ENCODE data around the gene NUFIP2.
"Not testable (repeated sequence)": the region's sequence is repeated elsewhere in the genome, so short reads cannot be mapped to it uniquely, and the experiment has no call there.

The NUFIP2 gene

DNA sequence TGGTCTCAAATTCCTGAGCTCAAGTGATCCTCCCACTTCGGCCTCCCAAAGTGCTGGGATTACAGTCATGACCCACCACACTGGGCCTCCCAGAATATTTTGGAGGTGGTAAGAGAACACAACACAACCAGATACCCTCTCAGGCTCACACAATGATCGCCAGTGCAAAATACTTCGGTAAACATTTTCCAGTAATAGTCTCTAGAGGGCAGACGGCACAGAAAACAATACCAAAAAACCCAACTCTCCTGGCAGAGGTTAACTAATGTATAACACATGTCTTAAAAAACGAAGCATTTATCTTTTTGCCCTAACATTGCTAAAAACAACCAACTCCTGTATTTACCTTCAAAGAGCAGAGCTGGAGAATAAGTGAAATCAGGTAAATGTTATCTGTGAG, 10.5 kb downstream of the NUFIP2 start:
- no peak for DNase-seq

DNA sequence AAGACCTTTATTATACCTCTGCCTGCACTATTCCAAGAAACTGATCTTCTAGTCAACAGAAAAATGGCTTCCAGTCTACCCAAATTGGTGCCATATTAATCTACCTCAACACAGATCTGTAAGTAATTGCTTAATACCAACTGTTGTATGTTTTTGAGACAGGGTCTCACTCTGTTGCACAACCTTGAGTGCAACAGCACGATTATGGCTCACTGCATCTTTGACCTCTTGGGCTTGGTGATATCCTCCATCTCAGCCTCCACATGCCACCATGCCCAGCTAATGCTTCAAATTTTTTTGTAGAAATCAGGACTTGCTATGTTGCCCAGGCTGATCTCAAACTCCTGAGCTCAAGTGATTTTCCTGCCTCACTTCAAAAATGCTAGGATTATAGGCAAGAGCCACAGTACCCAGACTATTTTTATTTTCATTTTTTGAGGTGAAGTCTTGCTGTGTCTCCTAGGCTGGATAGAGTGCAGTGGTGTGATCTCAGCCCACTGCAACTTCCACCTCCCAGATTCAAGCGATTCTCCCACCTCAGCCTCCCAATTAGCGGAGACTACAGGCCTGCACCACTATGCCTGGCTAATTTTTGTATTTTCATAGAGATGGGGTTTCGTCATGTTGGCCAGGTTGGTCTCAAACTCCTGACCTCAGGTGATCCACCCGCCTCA, 14.4 kb downstream of the NUFIP2 start:
- no peak for DNase-seq

DNA sequence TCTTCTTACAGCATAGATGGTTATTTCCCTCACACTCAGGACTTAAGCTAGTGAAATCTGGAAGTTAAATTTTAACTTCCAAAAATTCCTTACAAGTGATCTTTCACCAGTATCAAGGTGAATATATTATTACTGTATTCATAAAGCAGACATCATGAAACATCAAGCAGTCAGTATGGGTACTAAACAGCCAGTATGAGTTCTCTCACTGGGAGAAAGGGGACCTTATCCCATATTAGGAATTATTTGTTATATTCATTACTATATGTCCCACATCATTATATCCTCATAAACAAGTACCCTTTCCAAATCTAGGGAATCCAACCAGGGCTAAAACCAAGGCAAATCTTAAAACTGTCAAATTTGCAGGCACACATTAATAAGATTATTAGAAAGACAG, 15.3 kb downstream of the NUFIP2 start:
- no peak for DNase-seq

DNA sequence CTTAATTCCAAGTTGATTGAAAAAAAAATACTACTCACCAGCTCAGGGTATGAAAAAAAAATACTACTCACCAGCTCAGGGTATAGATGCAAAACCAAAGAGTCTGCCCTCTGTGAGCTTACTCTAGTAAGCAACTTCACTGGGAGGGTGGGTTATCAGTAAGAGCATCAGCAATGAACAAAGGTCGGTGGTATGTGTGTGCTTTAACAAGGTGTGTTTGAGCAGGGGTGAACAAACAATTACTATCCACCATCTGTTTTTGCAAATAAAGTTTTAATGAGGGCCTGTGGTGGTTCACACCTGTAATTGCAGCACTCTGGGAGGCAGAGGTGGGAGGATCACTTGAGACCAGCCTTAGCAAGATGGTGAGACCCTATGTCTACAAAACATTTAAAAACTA, 20.0 kb downstream of the NUFIP2 start:
- no peak for DNase-seq

DNA sequence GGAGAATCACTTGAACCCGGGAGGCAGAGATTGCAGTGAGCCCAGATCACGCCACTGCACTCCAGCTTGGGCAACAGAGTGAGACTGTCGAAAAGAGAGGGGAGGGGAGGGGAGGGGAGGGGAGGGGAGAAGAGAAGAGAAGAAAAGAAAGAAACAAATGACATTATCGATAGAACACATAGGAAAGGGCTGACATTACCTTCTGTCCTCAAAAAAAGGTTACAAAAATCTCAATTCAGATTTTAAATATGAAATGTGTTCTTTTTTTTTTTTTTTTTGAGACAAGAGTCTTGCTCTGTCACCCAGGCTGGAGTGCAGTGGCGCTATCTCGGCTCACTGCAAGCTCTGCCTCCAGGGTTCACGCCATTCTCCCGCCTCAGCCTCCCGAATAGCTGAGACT, 22.0 kb downstream of the NUFIP2 start:
- not testable (repeated sequence) for DNase-seq

DNA sequence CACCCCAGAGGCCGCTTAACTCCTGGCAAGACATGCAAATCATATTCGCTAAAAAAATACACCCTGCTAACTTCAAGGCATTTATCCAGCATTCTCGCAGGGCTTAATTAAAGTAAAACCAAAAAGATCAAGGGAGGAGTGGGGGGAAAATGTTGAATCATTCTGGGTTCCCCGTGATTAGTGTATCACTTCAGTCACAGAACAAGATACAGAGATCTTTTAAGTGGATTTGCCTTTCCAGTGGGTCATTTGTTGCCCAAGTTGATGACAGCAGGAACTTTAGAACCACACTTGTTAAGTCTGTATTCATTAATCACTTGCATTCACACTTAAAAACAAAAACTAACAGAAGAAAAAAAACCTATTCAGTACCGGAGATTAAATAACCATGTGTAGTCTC, 30.0 kb downstream of the NUFIP2 start:
- no peak for DNase-seq

DNA sequence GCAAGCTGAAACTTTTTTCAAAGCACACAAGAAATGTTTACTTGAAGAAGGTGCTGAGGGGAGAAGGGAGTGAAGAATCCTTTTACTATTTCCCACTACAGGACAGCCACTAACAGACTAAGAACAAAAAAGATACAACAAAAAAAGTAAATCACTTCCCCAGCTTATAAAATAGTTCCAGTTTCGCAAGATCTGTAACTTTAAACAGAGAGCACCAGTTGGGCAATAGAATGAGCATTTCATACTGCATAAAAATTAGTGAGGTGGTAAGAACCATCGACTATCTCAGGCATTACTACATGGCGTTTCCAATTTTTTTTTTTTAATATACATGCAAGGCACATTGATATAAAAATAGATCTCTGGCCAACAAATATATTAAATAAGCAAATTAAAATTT, 36.2 kb downstream of the NUFIP2 start:
- DNase-seq = no peak

DNA sequence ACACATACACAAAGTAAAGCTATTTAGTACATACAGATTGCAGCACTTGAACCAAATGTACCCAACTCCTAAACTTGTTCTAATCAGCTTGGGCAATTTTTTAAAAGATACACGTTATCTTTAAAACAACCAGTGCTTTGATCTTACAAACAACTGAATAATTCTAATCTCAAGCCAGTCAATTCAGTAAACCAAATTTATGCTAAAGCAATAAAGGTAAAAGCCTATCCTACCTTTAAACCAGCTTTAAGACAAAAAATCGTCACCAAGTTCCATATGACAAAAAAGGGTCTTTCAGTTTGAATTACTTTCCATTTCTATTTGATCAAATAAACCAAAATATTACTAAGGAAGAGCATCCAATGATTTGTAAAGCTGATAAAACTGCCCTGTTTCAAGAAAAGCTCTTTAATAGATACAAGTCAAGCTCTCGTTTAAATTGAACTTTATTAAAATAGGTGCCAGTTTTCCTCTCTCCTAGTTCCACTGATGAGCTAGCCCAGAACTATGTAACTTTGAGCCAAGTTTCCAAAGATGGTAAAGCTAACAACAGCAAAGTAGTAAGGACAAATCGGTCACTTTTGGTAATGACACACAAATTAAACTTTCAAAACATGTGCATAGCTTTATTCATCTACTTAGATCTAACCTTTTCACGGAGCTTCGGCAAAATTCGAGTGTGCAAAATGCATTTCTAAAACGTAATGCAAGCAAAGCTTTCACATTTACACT, 37.0 kb downstream of the NUFIP2 start:
- no peak for DNase-seq

DNA sequence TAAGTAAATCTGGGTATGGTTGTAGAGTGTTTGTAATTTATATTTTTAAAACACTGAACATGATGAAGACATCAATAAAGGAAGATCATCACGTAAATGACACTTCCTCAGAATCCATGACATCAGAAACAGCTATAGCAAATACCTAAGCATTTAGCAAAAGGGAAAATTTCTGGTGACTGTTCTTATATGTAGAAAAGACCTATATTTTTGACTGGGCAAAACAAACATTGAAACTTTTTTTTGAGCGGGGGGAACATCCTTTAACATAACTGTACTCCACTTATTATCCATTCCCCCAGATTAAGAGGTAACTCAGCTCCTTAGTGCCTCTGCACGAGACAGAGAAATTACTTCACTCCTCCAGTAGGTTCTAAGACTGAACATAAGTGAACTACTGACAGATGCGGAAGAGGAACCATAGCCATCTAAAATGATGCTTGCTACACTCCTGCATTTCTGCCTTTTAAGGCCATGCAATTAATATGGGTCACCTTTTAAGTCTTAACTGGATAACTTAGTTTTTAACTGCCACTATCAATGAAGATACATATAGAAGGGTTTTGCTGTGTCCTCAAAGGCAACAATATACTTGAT, 37.9 kb downstream of the NUFIP2 start:
- no peak for DNase-seq

DNA sequence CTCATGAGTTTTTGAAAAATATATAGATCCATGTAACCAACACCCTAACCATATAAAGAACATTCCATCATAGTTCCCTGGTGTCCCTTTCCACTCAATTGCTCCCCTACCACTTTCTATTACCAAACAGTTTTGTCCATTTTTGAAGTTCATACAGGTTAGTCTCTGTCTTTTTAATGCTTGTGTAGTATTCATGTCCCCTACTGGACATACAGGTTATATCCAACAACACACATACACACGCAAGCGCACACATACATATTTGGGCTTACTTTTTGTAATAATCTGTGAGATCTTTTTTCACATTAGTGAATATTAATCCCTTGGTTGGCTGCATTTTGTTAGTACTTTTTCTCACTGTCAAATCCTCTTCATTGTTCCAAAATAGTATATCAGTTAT, 40.9 kb downstream of the NUFIP2 start:
- no peak for DNase-seq

DNA sequence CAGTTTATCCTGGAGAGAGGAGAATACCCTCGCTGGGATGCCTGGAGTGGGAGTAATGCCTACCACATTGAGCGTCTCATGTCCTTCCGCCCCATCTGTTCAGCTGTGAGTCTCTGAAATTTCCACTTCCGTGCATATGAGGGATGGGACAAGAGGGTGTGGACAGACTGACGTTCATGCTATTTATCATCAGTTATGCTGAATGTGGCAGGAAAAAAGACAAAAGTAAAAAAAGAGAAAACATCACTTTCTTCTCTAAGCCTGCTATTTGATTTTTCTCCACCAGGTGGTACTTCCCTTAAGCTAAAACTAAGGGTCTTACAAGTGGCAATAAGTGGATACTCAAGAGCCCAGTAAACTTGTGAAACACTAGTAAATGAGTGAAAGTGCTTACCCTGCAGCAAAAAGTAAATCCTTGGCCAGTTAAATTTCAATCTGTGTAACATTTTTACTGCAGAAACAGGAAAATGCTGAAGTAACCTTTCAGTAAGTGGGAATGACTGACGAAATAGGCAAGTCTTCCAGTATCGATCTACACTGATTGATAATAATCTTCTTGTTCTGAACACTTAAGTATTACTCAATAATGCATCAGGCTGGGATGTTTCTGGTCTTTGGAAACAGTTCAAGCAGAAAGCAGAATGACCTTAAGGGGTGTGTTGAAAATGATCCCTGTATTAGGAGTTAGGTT, 41.7 kb downstream of the NUFIP2 start:
- peak; percentile 6 for DNase-seq

DNA sequence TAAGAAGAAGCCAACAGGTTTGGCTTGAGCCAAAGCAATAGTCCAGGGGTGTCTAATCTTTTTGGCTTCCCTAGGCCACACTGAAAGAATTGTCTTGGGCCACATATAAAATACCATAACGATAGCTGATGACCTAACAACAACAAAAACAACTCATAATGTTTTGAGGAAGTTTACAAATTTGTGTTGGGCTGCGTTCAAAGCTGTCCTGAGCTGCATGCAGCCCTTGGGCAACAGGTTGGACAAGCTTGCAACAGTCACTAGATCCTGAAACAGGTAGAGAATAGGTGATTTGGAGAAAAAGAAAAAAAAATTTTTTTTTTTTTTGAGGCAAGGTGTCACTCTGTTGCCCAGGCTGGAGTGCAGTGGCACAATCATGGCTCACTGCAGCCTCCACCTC, 42.8 kb downstream of the NUFIP2 start:
- no peak for DNase-seq

DNA sequence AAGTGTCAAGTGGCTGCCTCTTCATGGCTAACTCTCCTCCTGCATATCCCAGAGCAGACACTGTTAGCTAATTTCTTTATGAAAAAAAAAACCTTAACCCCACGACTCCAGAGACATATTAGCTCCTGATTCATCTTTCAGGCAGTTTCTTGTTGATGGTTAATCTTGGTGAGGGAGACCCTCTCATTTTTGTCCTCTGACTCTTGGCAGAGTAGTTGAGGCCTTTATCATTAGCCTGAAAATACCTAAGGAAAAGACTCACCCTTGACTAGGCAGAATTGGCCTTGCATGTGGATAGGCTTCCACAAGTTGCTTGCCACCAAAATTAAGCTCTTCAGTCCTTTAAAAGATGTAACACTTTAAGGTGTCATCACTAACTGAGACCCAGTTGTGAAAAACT, 43.3 kb downstream of the NUFIP2 start:
- no peak for DNase-seq

DNA sequence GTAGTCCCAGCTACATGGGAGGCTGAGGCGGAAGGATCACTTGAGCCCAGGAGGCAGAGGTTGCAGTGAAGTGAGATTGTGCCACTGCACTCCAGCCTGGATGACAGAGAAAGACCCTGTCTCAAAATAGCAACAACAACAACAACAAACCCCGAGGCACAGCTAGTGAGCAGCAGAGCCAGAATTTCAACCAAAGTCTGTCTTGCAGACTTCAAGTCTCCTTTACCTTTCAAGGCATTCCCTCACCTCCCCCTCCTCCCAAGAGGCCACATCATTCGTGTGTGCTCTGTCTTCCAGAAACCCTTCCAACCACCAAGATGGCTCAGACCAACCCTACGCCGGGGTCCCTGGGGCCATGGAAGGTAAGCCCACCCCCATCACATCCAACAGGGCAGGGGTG, 45.1 kb downstream of the NUFIP2 start:
- no peak for DNase-seq

DNA sequence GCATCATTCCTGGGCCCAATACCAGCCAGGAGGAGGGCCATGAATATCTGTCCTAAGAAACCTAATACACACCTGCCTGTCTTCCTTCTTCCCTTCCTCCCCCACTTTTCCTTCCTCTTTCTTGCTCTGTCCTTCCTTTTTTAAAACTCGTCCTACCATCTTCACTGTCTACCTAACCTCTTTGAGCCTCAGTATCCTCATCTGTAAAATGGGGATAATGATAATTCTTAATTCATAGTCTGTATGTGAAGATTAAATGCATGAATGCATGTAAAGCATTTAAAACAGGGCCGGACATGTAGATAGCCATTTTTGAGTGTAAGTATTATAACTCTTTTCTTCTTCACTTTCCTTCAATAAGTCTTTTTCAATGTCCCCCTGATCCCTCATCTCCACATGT, 46.7 kb downstream of the NUFIP2 start:
- DNase-seq = no peak

DNA sequence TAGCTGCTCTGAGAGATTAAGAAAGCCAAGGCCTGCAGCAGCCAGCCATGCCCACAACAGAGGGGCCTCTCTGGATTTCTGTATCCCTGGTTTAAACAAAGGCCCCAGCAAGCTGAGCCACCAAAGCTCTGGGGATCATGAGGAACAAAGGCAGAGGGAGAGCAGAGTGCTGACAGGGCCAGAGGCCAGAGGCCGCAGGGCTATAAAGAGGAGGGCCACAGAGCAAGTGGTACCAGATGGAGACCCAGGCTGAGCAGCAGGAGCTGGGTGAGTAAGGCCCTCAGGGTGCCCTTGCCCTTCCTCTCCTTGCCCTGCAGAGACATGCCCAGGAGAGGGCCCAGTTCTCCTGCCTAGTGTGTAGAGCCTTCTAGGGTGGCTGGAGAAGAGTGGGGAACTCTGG, 47.3 kb downstream of the NUFIP2 start, which contains the start of gene CRYBA1:
Gene CRYBA1 (plus strand): TSS at position 232 of the 400 bp plus-strand sequence. CDS start 5 bp downstream, at position 237.
- DNase-seq = no peak

DNA sequence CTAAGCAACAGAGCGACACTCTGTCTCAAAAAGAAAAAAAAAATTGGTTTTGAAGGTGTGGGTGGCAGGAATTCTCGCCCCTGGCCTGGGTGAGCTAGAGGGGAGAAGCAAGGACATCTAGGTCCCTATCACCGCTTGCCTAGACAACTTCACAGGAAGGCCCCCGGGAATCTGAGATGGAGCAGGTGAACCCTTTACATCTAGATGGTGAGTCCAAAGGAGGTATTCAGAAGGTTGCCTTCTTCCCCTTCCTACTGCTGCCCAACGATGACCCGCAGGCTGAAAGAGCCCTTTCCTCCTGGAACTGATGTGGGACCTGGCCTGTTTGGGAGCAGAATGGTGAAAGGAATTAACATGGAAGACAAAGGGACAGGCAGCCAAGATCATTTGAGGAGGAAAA, 48.5 kb downstream of the NUFIP2 start:
- no peak for DNase-seq

DNA sequence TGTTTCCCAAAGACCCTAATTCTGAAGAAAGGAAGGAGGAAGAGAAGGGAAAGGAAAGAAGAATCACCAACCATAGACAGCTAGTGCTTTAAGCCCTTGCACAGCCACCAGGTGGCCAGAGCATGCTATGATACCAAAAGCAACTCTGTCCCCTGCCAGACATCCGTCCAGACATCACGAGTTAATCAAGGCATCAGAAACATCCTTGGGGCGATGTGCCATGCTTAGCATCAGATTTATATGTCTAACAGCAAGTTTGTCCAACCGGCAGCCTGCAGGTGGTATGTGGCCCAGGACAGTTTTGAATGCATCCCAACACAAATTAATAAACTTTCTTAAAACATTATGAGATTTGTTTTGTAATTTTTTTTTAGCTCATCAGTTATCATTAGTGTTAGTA, 50.2 kb downstream of the NUFIP2 start:
- no peak for DNase-seq

DNA sequence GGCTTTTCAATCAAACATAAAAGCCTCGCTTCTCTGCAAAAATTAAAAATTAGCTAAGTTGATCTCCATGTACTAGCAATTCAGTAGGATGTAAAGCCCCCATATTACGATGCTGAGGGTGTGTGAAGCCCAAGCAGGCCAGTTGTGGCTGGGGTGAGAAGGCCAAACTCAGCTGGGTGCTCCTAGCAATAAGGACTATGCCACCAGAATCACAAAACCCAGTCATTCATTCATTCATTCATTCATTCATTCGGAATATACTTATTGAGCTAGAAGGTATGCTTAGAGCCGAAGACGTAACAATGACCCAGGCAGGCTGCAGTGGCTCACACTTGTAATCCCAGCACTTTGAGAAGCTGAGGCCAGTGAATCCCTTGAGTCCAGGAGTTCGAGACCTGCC, 51.2 kb downstream of the NUFIP2 start:
- no peak for DNase-seq

DNA sequence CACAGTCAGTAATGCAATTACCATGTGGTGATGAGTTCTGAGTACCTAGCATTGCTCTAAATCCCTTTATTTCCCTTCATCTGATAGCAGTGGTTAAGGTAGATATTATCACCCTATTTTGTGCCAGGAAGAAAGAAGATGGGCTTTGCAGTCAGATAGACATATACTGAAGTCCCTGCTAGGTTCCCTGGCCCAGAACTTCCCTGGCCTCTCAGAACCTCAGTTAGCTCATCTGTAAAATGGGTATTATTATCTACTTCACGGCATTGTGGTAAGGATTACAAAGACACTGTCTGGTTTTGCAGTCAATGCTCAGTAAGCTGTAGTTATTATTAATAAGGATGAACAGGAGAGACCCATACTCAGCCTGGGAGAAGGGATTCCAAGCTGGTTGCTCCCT, 51.9 kb downstream of the NUFIP2 start:
- no peak for DNase-seq

DNA sequence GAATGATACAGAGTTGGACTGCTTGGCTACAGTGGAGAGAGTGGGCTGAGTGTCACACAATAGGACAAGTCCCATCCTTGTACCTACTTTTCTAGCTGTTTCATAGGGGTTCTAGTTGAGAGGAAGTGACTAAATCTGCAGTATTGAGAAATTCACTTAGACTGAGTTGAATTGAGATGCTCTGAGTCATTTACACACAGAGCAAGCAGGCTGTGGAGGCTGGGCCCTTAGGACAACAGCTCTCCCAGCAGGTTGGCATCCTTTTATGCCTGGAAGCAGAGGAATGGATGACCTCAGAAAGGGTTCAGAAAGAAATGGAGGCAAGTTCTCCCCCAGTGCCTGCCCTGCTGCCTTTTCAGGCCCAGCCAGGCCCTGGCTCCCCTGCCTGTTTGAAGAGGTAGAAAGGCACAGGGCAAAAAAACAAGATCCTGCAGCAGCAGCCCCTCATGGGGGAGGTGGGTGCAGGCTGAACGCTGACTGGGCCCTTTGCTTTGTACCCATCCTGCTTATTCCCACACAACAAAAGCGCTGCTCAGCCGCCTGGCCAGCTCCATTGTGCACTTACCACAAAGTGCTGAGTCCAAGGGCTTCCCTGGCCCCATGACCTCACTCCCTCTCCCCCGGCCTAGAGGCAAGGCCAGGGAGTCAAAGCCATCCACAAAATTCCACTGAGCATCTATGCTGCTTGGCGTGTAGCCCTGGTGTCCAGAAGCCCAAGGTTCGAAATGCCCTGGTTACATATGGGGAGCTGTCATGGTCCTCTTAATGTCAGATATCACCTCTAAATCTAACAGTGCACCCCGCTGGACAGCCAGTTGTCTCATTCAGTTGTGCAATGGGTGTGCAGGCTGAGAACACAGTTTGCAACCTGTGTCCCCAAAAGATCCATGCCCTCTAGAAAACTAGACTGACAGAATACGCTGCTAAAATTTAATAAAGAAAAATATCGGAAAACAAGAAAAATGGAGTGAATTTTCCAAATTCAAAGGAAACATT, 52.7 kb downstream of the NUFIP2 start:
- DNase-seq = no peak

DNA sequence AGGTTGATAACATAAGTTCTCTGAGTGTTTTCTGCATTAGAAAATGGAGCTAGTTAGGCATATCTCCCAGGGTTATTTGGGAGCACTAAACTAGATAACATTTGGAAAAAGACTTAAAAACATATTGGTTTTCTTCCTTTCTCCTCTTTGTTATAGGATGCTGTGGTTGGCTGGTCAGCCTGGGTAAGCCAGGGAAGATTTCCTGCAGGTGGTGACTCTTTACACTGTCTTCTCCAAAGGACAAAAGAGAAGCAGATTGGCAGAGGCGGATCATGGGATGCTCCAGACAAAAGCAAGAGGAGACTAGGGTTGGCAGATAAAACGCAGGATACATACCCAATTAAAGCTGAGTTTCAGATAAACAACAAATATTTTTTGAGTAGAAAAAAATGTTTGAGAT, 53.5 kb downstream of the NUFIP2 start:
- no peak for DNase-seq

All from right kidney (tissue), 1 donor.